ENCODE results near the gene TALDO1.

GRCh38 chr11:765802-766091 lies 18.5 kb downstream of the TALDO1 start:
- no peak for TF ChIP-seq CTCF (IDR thresholded peaks at IDR 0.05)
- no peak for TF ChIP-seq POLR2A (IDR thresholded peaks at IDR 0.05)

All from testis (tissue), 2 donors.